ENCODE results near the gene TUBA8.
"Not testable (repeated sequence)": the region's sequence is repeated elsewhere in the genome, so short reads cannot be mapped to it uniquely, and the experiment has no call there.

DNA sequence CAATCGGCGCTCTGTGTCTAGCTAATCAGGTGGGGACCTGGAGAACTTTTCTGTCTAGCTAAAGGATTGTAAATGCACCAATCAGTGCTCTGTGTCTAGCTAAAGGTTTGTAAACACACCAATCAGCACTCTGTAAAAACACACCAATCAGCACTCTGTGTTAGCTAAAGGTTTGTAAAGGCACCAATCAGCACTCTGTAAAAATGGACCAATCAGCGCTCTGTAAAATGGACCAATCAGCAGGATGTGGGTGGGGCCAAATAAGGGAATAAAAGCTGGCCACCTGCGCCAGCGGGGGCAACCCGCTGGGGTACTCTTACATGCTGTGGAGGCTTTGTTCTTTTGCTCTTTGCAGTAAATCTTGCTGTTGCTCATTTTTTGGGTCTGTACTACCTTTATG is 30.4 kb downstream of the TUBA8 start:
- TF ChIP-seq POLR2A, POLR2AphosphoS5, EP300 (IDR thresholded peaks at IDR 0.05): not testable (repeated sequence)
- TF ChIP-seq, protein P1, sequence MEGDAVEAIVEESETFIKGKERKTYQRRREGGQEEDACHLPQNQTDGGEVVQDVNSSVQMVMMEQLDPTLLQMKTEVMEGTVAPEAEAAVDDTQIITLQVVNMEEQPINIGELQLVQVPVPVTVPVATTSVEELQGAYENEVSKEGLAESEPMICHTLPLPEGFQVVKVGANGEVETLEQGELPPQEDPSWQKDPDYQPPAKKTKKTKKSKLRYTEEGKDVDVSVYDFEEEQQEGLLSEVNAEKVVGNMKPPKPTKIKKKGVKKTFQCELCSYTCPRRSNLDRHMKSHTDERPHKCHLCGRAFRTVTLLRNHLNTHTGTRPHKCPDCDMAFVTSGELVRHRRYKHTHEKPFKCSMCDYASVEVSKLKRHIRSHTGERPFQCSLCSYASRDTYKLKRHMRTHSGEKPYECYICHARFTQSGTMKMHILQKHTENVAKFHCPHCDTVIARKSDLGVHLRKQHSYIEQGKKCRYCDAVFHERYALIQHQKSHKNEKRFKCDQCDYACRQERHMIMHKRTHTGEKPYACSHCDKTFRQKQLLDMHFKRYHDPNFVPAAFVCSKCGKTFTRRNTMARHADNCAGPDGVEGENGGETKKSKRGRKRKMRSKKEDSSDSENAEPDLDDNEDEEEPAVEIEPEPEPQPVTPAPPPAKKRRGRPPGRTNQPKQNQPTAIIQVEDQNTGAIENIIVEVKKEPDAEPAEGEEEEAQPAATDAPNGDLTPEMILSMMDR (IDR thresholded peaks at IDR 0.05) = not testable (repeated sequence)
